ENCODE data around the gene PTGES3.

PTGES3 gene

GRCh38 chr12:56721216-56721615 lies 33.1 kb upstream of the PTGES3 start:
- peak overlapping the region; percentile 96 for H3K27ac ChIP-seq
- peaks cover 77 to 85% of the 10 kb centered on the region in 2 experiments for H3K4me1 ChIP-seq (ENCODE audit: control insufficient read depth in 1 of 2, insufficient read depth in 1 of 2, low read depth in 1 of 2, low read length in 1 of 2)
- no peaks in the 10 kb centered on the region for H3K27me3 ChIP-seq
- H3K4me3 ChIP-seq (ENCODE audit: low read depth in 1 of 2, low read length in 1 of 2), result peak overlapping the region; percentile 15 to 37
- TF ChIP-seq CTCF (IDR thresholded peaks at IDR 0.05), result no peak
- H3K9me3 ChIP-seq, result no peaks in the 10 kb centered on the region
- no peaks in the 10 kb centered on the region for H3K36me3 ChIP-seq

GRCh38 chr12:56720731-56721151 lies 32.7 kb upstream of the PTGES3 start:
- peak overlapping the region; percentile 15 to 37 for H3K4me3 ChIP-seq (ENCODE audit: low read depth in 1 of 2, low read length in 1 of 2)

GRCh38 chr12:56719056-56719455 lies 31.0 kb upstream of the PTGES3 start:
- no peaks in the 10 kb centered on the region for H3K9me3 ChIP-seq
- H3K4me3 ChIP-seq (ENCODE audit: low read depth in 1 of 2, low read length in 1 of 2), result no peak overlapping the region
- peaks cover 71 to 80% of the 10 kb centered on the region in 2 experiments for H3K4me1 ChIP-seq (ENCODE audit: control insufficient read depth in 1 of 2, insufficient read depth in 1 of 2, low read depth in 1 of 2, low read length in 1 of 2)
- TF ChIP-seq CTCF (IDR thresholded peaks at IDR 0.05), result no peak
- H3K27me3 ChIP-seq, result no peaks in the 10 kb centered on the region
- peak overlapping the region; percentile 96 for H3K27ac ChIP-seq
- peaks cover 9% of the 10 kb centered on the region for H3K36me3 ChIP-seq

More at GRCh38 chr12:56720731-56721151, 32.7 kb upstream of the PTGES3 start:
- peaks cover 3% of the 10 kb centered on the region for H3K36me3 ChIP-seq
- peaks cover 74 to 81% of the 10 kb centered on the region in 2 experiments for H3K4me1 ChIP-seq (ENCODE audit: control insufficient read depth in 1 of 2, insufficient read depth in 1 of 2, low read depth in 1 of 2, low read length in 1 of 2)
- no peaks in the 10 kb centered on the region for H3K27me3 ChIP-seq
- TF ChIP-seq CTCF (IDR thresholded peaks at IDR 0.05), result no peak
- peak overlapping the region; percentile 96 for H3K27ac ChIP-seq
- H3K9me3 ChIP-seq, result no peaks in the 10 kb centered on the region

- peaks cover 13% of the 10 kb centered on the region for H3K36me3 ChIP-seq
- TF ChIP-seq CTCF (IDR thresholded peaks at IDR 0.05), result no peak
- no peaks in the 10 kb centered on the region for H3K9me3 ChIP-seq
- peak overlapping the region; percentile 96 for H3K27ac ChIP-seq
- H3K4me3 ChIP-seq (ENCODE audit: low read depth in 1 of 2, low read length in 1 of 2), result no peak overlapping the region
- no peaks in the 10 kb centered on the region for H3K27me3 ChIP-seq
- H3K4me1 ChIP-seq (ENCODE audit: control insufficient read depth in 1 of 2, insufficient read depth in 1 of 2, low read depth in 1 of 2, low read length in 1 of 2), result peaks cover 71 to 80% of the 10 kb centered on the region in 2 experiments
These were observed 30.6 kb upstream of the PTGES3 start for GRCh38 chr12:56718636-56719035.

GRCh38 chr12:56718149-56718548 lies 30.1 kb upstream of the PTGES3 start:
- H3K27ac ChIP-seq, result no peak overlapping the region
- H3K9me3 ChIP-seq, result no peaks in the 10 kb centered on the region
- H3K4me3 ChIP-seq (ENCODE audit: low read depth in 1 of 2, low read length in 1 of 2), result no peak overlapping the region
- H3K36me3 ChIP-seq, result peaks cover 15% of the 10 kb centered on the region
- TF ChIP-seq CTCF (IDR thresholded peaks at IDR 0.05), result no peak
- peaks cover 71 to 80% of the 10 kb centered on the region in 2 experiments for H3K4me1 ChIP-seq (ENCODE audit: control insufficient read depth in 1 of 2, insufficient read depth in 1 of 2, low read depth in 1 of 2, low read length in 1 of 2)
- H3K27me3 ChIP-seq, result no peaks in the 10 kb centered on the region

Data from neutrophil (primary cell).